HepG2 (cell line): ENCODE measurements around the gene STX1B. TPM values are rescaled to one million over a fixed set of nuclear protein-coding genes. Genes with fewer than 3 reads are reported as not detected.

Experiments
- ASH2L ChIP-seq: fragments of 300-600, 200-600 bp; sonication (generic); IDR thresholded peaks from 2 replicates; pipeline ENCODE4 v1.7.0; 2017; ENCODE audit warnings: low read depth, mild to moderate bottlenecking, moderate library complexity, mixed read lengths, low read length; ENCODE audit not compliant: insufficient read length
- CC2D1A ChIP-seq: sonication (generic); formaldehyde crosslinking; IDR thresholded peaks from 2 replicates; pipeline ENCODE4 v1.8.1; 2023; ENCODE audit warnings: mild to moderate bottlenecking, missing genetic modification reagents
- CREM ChIP-seq, 2 experiments: sonication (generic) in 1 of 2; formaldehyde crosslinking in 1 of 2; IDR thresholded peaks; 2 replicates each; pipeline versions ENCODE4 v1.4.0 to v1.6.1; 2016 to 2020; ENCODE audit warnings: antibody characterized with exemption in 1 of 2, mild to moderate bottlenecking in 1 of 2, missing genetic modification reagents in 1 of 2
- FUBP1 ChIP-seq: sonication (generic); formaldehyde crosslinking; IDR thresholded peaks from 2 replicates; pipeline ENCODE4 v1.5.1; 2020; ENCODE audit warnings: missing genetic modification reagents, mild to moderate bottlenecking, borderline replicate concordance
- IRF2 ChIP-seq: IDR thresholded peaks from 2 replicates; pipeline ENCODE4 v1.6.1; 2018; ENCODE audit warnings: missing genetic modification reagents, missing compliant biosample characterization
- KMT2A ChIP-seq: sonication (generic); formaldehyde crosslinking; IDR thresholded peaks from 2 replicates; pipeline ENCODE4 v1.4.0; 2020; ENCODE audit warnings: missing genetic modification reagents
- MYNN ChIP-seq: sonication (generic); formaldehyde crosslinking; IDR thresholded peaks from 2 replicates; pipeline ENCODE4 v1.4.0; 2020; ENCODE audit warnings: mild to moderate bottlenecking, low read depth, missing genetic modification reagents
- NCOA2 ChIP-seq: sonication (generic); formaldehyde crosslinking; IDR thresholded peaks from 2 replicates; pipeline ENCODE4 v1.8.0; 2022; ENCODE audit warnings: inconsistent platforms
- RCOR2 ChIP-seq: IDR thresholded peaks from 2 replicates; pipeline ENCODE4 v1.6.1; 2016; ENCODE audit warnings: missing biosample characterization, missing genetic modification reagents
- REPIN1 ChIP-seq: sonication (generic); formaldehyde crosslinking; IDR thresholded peaks from 2 replicates; pipeline ENCODE4 v1.8.0; 2022; ENCODE audit warnings: missing genetic modification reagents, low read depth, mild to moderate bottlenecking, borderline replicate concordance
- SP2 ChIP-seq: sonication (generic); formaldehyde crosslinking; IDR thresholded peaks from 2 replicates; pipeline ENCODE4 v1.5.1; 2020; ENCODE audit warnings: mild to moderate bottlenecking, missing genetic modification reagents
- SP5 ChIP-seq: IDR thresholded peaks from 2 replicates; pipeline ENCODE4 v1.6.1; 2016; ENCODE audit warnings: low read depth, borderline replicate concordance
- SRSF1 ChIP-seq: fragments of 200-400 bp; formaldehyde crosslinking; optimal IDR thresholded peaks from 2 replicates; pipeline ENCODE3; 2017; ENCODE audit warnings: mild to moderate bottlenecking, low read depth, low read length, moderate library complexity
- TARDBP ChIP-seq: sonication (generic); formaldehyde crosslinking; IDR thresholded peaks from 2 replicates; pipeline ENCODE4 v1.8.0; 2022; ENCODE audit warnings: mild to moderate bottlenecking, missing genetic modification reagents
- TEAD3 ChIP-seq: optimal IDR thresholded peaks from 2 replicates; pipeline ENCODE3; 2016; ENCODE audit warnings: borderline replicate concordance
- WIZ ChIP-seq: sonication (generic); formaldehyde crosslinking; IDR thresholded peaks from 2 replicates; pipeline ENCODE4 v1.5.1; 2020; ENCODE audit warnings: mild to moderate bottlenecking, missing genetic modification reagents
- ZBTB20 ChIP-seq: sonication (generic); formaldehyde crosslinking; IDR thresholded peaks from 2 replicates; pipeline ENCODE4 v1.8.1; 2023; ENCODE audit warnings: missing genetic modification reagents, low read depth, mild to moderate bottlenecking, borderline replicate concordance
- ZFP37 ChIP-seq: sonication (generic); formaldehyde crosslinking; IDR thresholded peaks from 2 replicates; pipeline ENCODE4 v1.4.0; 2020; ENCODE audit warnings: missing genetic modification reagents, borderline replicate concordance
- ZFP90 ChIP-seq: sonication (generic); formaldehyde crosslinking; IDR thresholded peaks from 2 replicates; pipeline ENCODE4 v1.8.0; 2022; ENCODE audit warnings: missing genetic modification reagents, mild to moderate bottlenecking, inconsistent platforms, borderline replicate concordance
- ZMAT5 ChIP-seq: sonication (generic); formaldehyde crosslinking; IDR thresholded peaks from 2 replicates; pipeline ENCODE4 v1.5.0; 2020; ENCODE audit warnings: mild to moderate bottlenecking, low read depth, missing genetic modification reagents, borderline replicate concordance
- ZNF326 ChIP-seq: sonication (generic); formaldehyde crosslinking; IDR thresholded peaks from 2 replicates; pipeline ENCODE4 v1.4.0; 2020; ENCODE audit warnings: missing genetic modification reagents, borderline replicate concordance
- ZNF430 ChIP-seq: sonication (generic); formaldehyde crosslinking; IDR thresholded peaks from 2 replicates; pipeline ENCODE4 v1.9.0; 2021; ENCODE audit warnings: mild to moderate bottlenecking, missing genetic modification reagents
- ZNF552 ChIP-seq: sonication (generic); formaldehyde crosslinking; IDR thresholded peaks from 2 replicates; pipeline ENCODE4 v1.9.0; 2022; ENCODE audit warnings: missing genetic modification reagents, mild to moderate bottlenecking, borderline replicate concordance
- ZNF567 ChIP-seq: sonication (generic); formaldehyde crosslinking; IDR thresholded peaks from 2 replicates; pipeline ENCODE4 v1.8.1; 2023; ENCODE audit warnings: mild to moderate bottlenecking, missing genetic modification reagents, borderline replicate concordance
- ZNF619 ChIP-seq: sonication (generic); formaldehyde crosslinking; IDR thresholded peaks from 2 replicates; pipeline ENCODE4 v1.4.0; 2020; ENCODE audit warnings: mild to moderate bottlenecking, missing genetic modification reagents
- ZNF761 ChIP-seq: sonication (generic); formaldehyde crosslinking; conservative IDR thresholded peaks from 2 replicates; pipeline ENCODE4 v1.4.0; 2020; ENCODE audit warnings: mild to moderate bottlenecking, missing genetic modification reagents
- ZNF768 ChIP-seq: sonication (generic); formaldehyde crosslinking; IDR thresholded peaks from 2 replicates; pipeline ENCODE4 v1.4.0; 2020; ENCODE audit warnings: missing genetic modification reagents
- ZNF878 ChIP-seq: sonication (generic); formaldehyde crosslinking; IDR thresholded peaks from 2 replicates; pipeline ENCODE4 v1.8.1; 2023; ENCODE audit warnings: mild to moderate bottlenecking, missing genetic modification reagents, moderate library complexity
- ZSCAN25 ChIP-seq: sonication (generic); formaldehyde crosslinking; IDR thresholded peaks from 2 replicates; pipeline ENCODE4 v1.8.0; 2022; ENCODE audit warnings: mild to moderate bottlenecking, missing genetic modification reagents
- polyA plus RNA-seq, 8 experiments: library from polyadenylated mRNA; depleted of rRNA in 3 of 8; stranded (reverse) in 7 of 8; unstranded in 1 of 8; fragments of >200 nt; fragmentation: Illumina TruSeq in 4 of 8; extraction: Trizol in 4 of 8; gene quantifications; 2 replicates each; pipeline versions ENCODE4 v1.2.1 to v1.2.3, GENCODE V29; 2011 to 2016; ENCODE audit warnings: low read depth in 4 of 8, missing spikeins in 1 of 8, mixed read lengths in 1 of 8; ENCODE audit not compliant: insufficient read depth in 1 of 8
- total RNA-seq, 5 experiments: library from RNA; depleted of rRNA; stranded (reverse); fragments of >200 nt; fragmentation: Illumina TruSeq; extraction: Trizol; gene quantifications; 2 replicates each; pipeline ENCODE4 v1.2.3, GENCODE V29; 2016; ENCODE audit warnings: low read depth in 1 of 5

The STX1B gene
- total and polyA plus RNA-seq, 2 of the 13 experiments (the other 11 are each of a cell fraction or from before 2014, with no cell fraction given), result 2.1 to 3.0 TPM

DNA sequence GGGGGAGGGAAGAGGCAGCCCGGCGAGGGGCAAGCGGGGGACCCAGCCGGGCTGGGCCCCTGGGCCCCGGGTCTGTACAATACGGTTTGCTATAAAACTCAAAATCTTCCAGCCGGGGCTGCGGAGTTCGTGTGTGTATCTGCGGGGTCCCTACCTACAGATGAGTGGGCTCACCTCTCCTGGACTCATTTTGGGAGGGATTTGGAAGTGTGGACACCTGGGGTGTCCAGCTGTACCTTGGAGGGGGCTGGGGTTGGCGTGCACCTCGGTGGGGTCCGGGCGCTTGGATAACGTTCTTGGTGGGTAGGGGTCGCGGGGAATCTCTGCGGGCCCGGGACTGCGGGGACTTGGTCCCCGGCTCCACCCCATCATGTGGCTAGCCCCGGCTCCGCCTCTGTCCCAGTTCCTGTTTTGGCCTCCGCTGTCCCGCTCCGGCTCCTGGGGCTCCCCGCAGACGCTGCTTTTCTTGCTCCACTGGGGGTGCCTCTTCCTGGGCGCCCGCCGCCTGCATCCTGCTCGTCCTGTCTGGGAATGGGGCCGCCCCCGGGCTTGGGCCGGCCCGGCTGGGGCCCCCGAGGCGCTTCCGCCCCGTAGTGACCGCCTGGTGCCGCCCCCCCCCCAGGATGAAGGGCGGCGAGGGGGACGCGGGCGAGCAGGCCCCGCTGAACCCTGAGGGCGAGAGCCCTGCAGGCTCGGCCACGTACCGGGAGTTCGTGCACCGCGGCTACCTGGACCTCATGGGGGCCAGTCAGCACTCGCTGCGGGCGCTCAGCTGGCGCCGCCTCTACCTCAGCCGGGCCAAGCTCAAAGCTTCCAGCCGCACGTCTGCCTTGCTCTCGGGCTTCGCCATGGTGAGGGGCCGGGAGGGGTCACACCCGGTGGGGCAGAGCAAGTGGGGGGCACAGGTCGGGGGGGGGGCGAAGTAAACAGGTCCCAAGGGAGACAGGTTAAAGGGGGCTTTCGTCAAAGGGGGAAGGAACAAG is 61.5 kb downstream of the STX1B start, which contains the start of gene ORAI3 (continued):
- TF ChIP-seq FUBP1 (CRISPR knock-in tag), result no peak
- TF ChIP-seq IRF2 (CRISPR knock-in tag), result 0 out of 2 replicates have a peak, but pooled peaks have one; percentile 40
- no peak for TF ChIP-seq ZBTB20
- no peak; the same call in 1 of the 2 replicates for TF ChIP-seq ZSCAN25 (CRISPR knock-in tag)
- no peak for TF ChIP-seq RCOR2 (CRISPR knock-in tag)
- TF ChIP-seq TEAD3 (CRISPR knock-in tag), result no peak
- TF ChIP-seq CC2D1A (CRISPR knock-in tag), result no peak
- TF ChIP-seq ZFP37, result no peak
- TF ChIP-seq ZMAT5 (CRISPR knock-in tag), result no peak
- peak; percentile 70; the same call in 1 of the 2 replicates for TF ChIP-seq ZNF768 (CRISPR knock-in tag)
- no peak for TF ChIP-seq SP2 (CRISPR knock-in tag)
- no peak for TF ChIP-seq REPIN1
- TF ChIP-seq SRSF1, result peak; percentile 68
- 0 out of 2 replicates have a peak, but pooled peaks have one; percentile 65 for TF ChIP-seq ZNF326
- no peak; the same call in none of the 2 replicates for TF ChIP-seq ZNF761 (CRISPR knock-in tag)
- TF ChIP-seq ASH2L, result peak; percentile 45
- no peak for TF ChIP-seq KMT2A (CRISPR knock-in tag)
- peak; percentile 68 for TF ChIP-seq ZNF430 (CRISPR knock-in tag)
- TF ChIP-seq WIZ (CRISPR knock-in tag), result no peak
- TF ChIP-seq TARDBP (CRISPR knock-in tag), result no peak; the same call in 1 of the 2 replicates
- no peak; the same call in 1 of the 2 replicates for TF ChIP-seq ZFP90 (CRISPR knock-in tag)
- no peak for TF ChIP-seq ZNF619 (CRISPR knock-in tag)
- TF ChIP-seq ZNF567 (CRISPR knock-in tag), result peak; percentile 92; the same call in 1 of the 2 replicates
- no peak for TF ChIP-seq ZNF878 (CRISPR knock-in tag)
- TF ChIP-seq SP5 (CRISPR knock-in tag), result no peak
- no peak for TF ChIP-seq MYNN
- no peak; the same call in 1 of the 2 replicates for TF ChIP-seq NCOA2
- no peak for TF ChIP-seq CREM (IDR thresholded peaks at IDR 0.05)
- no peak for TF ChIP-seq CREM (CRISPR knock-in tag; IDR thresholded peaks at IDR 0.05)
- peak; percentile 53; the same call in 1 of the 2 replicates for TF ChIP-seq ZNF552 (CRISPR knock-in tag)
